Adrenal gland (tissue), 12 donors: ENCODE measurements around the gene KDM6B. TPM values are rescaled to one million over a fixed set of nuclear protein-coding genes. Genes with fewer than 3 reads are reported as not detected.
"Not testable (repeated sequence)": the region's sequence is repeated elsewhere in the genome, so short reads cannot be mapped to it uniquely, and the experiment has no call there.

Source experiments
- DNase-seq, 7 donors: peaks; one replicate each; pipeline ENCODE4 v3.0.0-alpha.2; 2019 to 2020
- H3K27ac ChIP-seq, 5 donors: fragments of 200-600 bp; sonication (generic) in 4 of 5; 1 replicate in 3 of 5; 2 replicates in 2 of 5; pipeline versions ENCODE4 v1.5.1 to v1.8.0; 2016 to 2020; ENCODE audit warnings: mild to moderate bottlenecking in 1 of 5
- H3K27me3 ChIP-seq: fragments of 200-600 bp; 2 replicates; pipeline ENCODE4 v1.8.0; 2021
- H3K36me3 ChIP-seq, 2 donors: fragments of 200-600 bp; replicated peaks in 1 of 2; 1 replicate in 1 of 2; 2 replicates in 1 of 2; pipeline versions ENCODE4 v1.5.1 to v1.8.0; 2018 to 2022
- H3K4me1 ChIP-seq, 2 donors: fragments of 200-600 bp; replicated peaks in 1 of 2; 1 replicate in 1 of 2; 2 replicates in 1 of 2; pipeline versions ENCODE4 v1.5.1 to v1.8.0; 2018 to 2021
- H3K4me3 ChIP-seq, 4 donors: fragments of 200-600 bp; sonication (generic) in 3 of 4; one replicate each; pipeline ENCODE4 v1.5.1; 2016 to 2018
- H3K9me3 ChIP-seq, 3 donors: fragments of 200-600 bp; sonication (generic) in 1 of 3; replicated peaks in 1 of 3; 1 replicate in 2 of 3; 2 replicates in 1 of 3; pipeline versions ENCODE4 v1.5.1 to v1.8.0; 2016 to 2021
- CTCF ChIP-seq, 6 experiments: fragments of 450-650 bp in 4 of 6; fragments of 200-600 bp in 2 of 6; sonication (generic) in 1 of 6; IDR thresholded peaks; 1 replicate in 5 of 6; 2 replicates in 1 of 6; pipeline versions ENCODE4 v1.5.1 to v1.8.0; 2016 to 2021; ENCODE audit warnings: antibody characterized with exemption in 6 of 6, mild to moderate bottlenecking in 2 of 6, moderate library complexity in 1 of 6
- POLR2A ChIP-seq, 2 donors: fragments of 450-650 bp; IDR thresholded peaks; one replicate each; pipeline ENCODE4 v1.6.1; 2017; ENCODE audit warnings: antibody characterized with exemption in 2 of 2, mild to moderate bottlenecking in 2 of 2, moderate library complexity in 1 of 2
- WGBS, 4 donors: extraction: QIAGEN DNeasy Blood & Tissue Kit in 2 of 4; methylation state at CpG; one replicate each; pipeline versions ENCODE4 v1.1.5 to v1.1.7; 2013 to 2017; 5-methylcytosine and 5-hydroxymethylcytosine counted together
- intact Hi-C, 2 donors: fragments of 100-400 bp; cut with DNase I; formaldehyde crosslinking; loops; one replicate each; pipeline versions ENCODE4 v1.14.1 to v1.15.0; 2022 to 2023
- polyA plus RNA-seq, 3 donors: library from polyadenylated mRNA; stranded (reverse); fragments of 200-250 nt in 2 of 3; fragments of 350-450 nt in 1 of 3; fragmentation: Illumina TruSeq in 1 of 3; extraction: RNeasy Lipid Tissue Mini Kit (QIAGEN cat#74804) in 1 of 3; gene quantifications; one replicate each; pipeline ENCODE4 v1.2.3, GENCODE V29; 2013 to 2014
- total RNA-seq, 9 donors: library from RNA; depleted of rRNA in 4 of 9; stranded (reverse); fragments of >200 nt in 4 of 9; fragments of 120-200 nt in 1 of 9; fragmentation: NEBNext Ultra II Directional in 1 of 9; extraction: Animal tissue kit (Norgen Biotek cat#: 25700) in 1 of 9; gene quantifications; one replicate each; pipeline versions ENCODE4 v1.1.0 to v1.2.4, GENCODE V29; 2013 to 2023
- donor health status: healthy with polysubstance abuse.
- donor health status: Bipolar disorder and iron deficiency.
- donor health status: DM: yes; HTN: yes; CAD: no.
- donor health status: DM: no; HTN: no; CAD: no.
- donor health status: DM: no; HTN: no; CAD: no.
- donor health status: DM: yes; HTN: yes; CAD: no.

Gene KDM6B
- total and polyA plus RNA-seq, 12 donors: 2.2 to 35.9 (median 11.2) TPM

DNA sequence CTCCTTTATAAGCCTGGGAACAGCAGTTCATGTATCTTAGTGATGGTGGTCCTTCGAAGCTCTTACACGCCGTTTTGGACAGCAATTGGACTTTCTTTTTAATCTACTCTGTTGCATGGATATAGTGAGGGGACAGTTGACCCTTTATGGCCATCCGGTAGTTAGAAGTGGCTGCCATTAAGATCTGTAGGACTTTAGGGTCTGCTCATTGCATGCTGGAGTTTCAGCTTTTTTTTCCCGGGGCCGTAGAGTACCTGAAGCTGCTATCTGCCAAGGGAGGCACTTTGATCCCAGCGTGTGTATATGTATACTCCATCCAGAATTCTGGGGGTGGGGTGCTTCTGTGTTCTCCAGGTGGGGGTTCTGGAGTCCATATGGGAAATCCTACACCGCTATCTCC, 25.0 kb downstream of the KDM6B start:
- Histone ChIP-seq H3K4me1 (peaks cover 23 to 31% of the 10 kb centered on the region in 2 donors), H3K36me3 (peaks cover 0 to 16% of the 10 kb centered on the region in 2 donors), H3K4me3 (peak overlapping the region in 1 of 4 donors; percentile 58), H3K27ac (no peak overlapping the region), H3K27me3 (no peaks in the 10 kb centered on the region), H3K9me3 (no peaks in the 10 kb centered on the region)
- TF ChIP-seq CTCF (IDR thresholded peaks at IDR 0.05) (no peak), POLR2A (IDR thresholded peaks at IDR 0.05) (no peak)
- no peak for DNase-seq
- 77 to 88% (median 83%) methylated on average over 8 of the region's 8 CpGs for WGBS, 4 donors
- intact Hi-C loops: loop anchor here in 1 of 2 donors (5.0 kb wide), 1 partner anchor 37 kb away; no protein-coding TSS in a partner anchor

- peak; percentile 70 to 94 (median 79) for TF ChIP-seq CTCF (IDR thresholded peaks at IDR 0.05)
- no peak for TF ChIP-seq POLR2A (IDR thresholded peaks at IDR 0.05)
- 33 to 44% (median 43%) methylated on average over 3 of the region's 3 CpGs for WGBS, 4 donors
- peak; percentile 45 to 74 (median 49) for DNase-seq
- no peaks in the 10 kb centered on the region for H3K27me3 ChIP-seq
- H3K9me3 ChIP-seq: no peaks in the 10 kb centered on the region
- intact Hi-C loops: loop anchor here (5.0 to 10.0 kb wide), 4 partner anchors 34 to 129 kb away; partner anchors contain the start of gene RNF227 (in 1 of the 2)
- H3K4me1 ChIP-seq: peaks cover 10 to 11% of the 10 kb centered on the region in 2 donors
- peaks cover 0 to 21% of the 10 kb centered on the region in 2 donors for H3K36me3 ChIP-seq
- H3K27ac ChIP-seq: no peak overlapping the region
- no peak overlapping the region for H3K4me3 ChIP-seq
These were observed 28.8 kb downstream of the KDM6B start for GRCh38 chr17:7862692-7863437.

- peaks cover 0 to 21% of the 10 kb centered on the region in 2 donors for H3K36me3 ChIP-seq
- H3K9me3 ChIP-seq, DNase-seq, H3K4me1 ChIP-seq, H3K27me3 ChIP-seq, H3K4me3 ChIP-seq, H3K27ac ChIP-seq: not testable (repeated sequence)
- 78 to 92% (median 86%) methylated on average over 3 to 5 of the region's 5 CpGs for WGBS, 4 donors
- intact Hi-C loops: loop anchor here (2.0 to 10.0 kb wide), 5 partner anchors 14 to 128 kb away; partner anchors contain the start of gene RNF227 (in 1 of the 2)
These were observed 30.4 kb downstream of the KDM6B start for GRCh38 chr17:7864384-7864783.

DNA sequence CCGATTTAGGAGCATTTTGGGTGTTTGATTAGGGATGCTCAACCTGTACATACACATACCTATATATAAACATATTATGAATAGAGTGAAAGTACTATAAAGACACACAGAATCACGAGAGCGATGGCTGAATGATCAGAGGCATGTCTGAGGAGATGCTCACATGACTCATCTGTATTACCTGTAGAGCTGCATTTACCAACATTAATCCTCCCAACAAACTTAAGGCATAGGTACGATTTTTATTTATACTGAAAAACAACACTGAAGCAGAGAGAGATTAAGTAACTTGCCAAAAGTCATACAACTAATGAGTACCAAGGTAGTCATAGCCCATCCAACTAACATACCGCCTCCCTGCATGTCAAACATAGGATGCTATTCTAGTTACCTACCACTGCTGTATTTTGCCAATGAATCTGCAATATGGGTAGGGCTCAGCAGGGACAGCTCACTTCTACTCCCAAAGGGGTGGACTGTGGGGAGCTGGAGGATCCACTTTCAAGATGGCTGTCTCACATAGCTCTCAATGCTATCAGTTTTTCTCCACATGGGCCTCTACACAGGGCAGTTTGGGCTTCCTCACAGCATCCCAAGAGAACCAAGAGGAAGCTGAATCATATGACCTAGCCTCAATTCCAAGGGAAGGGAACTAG, 31.1 kb downstream of the KDM6B start:
- H3K27ac ChIP-seq: no peak overlapping the region
- no peak for TF ChIP-seq POLR2A (IDR thresholded peaks at IDR 0.05)
- TF ChIP-seq CTCF (IDR thresholded peaks at IDR 0.05): no peak
- no peaks in the 10 kb centered on the region for H3K4me1 ChIP-seq
- DNase-seq: no peak
- no peaks in the 10 kb centered on the region for H3K9me3 ChIP-seq
- intact Hi-C loops: loop anchor here (2.0 to 10.0 kb wide), 5 partner anchors 14 to 127 kb away; partner anchors contain the start of gene RNF227 (in 1 of the 2)
- WGBS, 4 donors: 90 to 95% (median 92%) methylated on average over 5 of the region's 5 CpGs
- H3K27me3 ChIP-seq: no peaks in the 10 kb centered on the region
- no peak overlapping the region for H3K4me3 ChIP-seq
- peaks cover 0 to 15% of the 10 kb centered on the region in 2 donors for H3K36me3 ChIP-seq
